Thoracic aorta (tissue), 2 donors: ENCODE data around the gene RBM38. TPM values are rescaled to one million over a fixed set of nuclear protein-coding genes. Genes with fewer than 3 reads are reported as not detected.

Source experiments
- ATAC-seq: fragments of 150-250 bp; one replicate; pipeline ENCODE4 v1.8.0; 2017; ENCODE audit warnings: low read depth; ENCODE audit not compliant: insufficient number of reproducible peaks, low FRiP score
- DNase-seq: peaks from one replicate; pipeline ENCODE4 v3.0.0-alpha.2; 2020; ENCODE audit warnings: low spot score
- H3K27ac ChIP-seq, 2 donors: fragments of 200-600 bp; sonication (generic); 1 replicate in 1 of 2; 2 replicates in 1 of 2; pipeline ENCODE4 v1.5.1; 2016; ENCODE audit warnings: mild to moderate bottlenecking in 2 of 2, moderate library complexity in 2 of 2
- H3K27me3 ChIP-seq: fragments of 200-600 bp; sonication (generic); replicated peaks from 2 replicates; pipeline ENCODE4 v1.6.0; 2016; ENCODE audit warnings: mild to moderate bottlenecking; ENCODE audit not compliant: insufficient read depth
- H3K36me3 ChIP-seq: fragments of 200-600 bp; sonication (generic); one replicate; pipeline ENCODE4 v1.5.1; 2016
- H3K4me1 ChIP-seq, 2 donors: fragments of 200-600 bp; sonication (generic); 1 replicate in 1 of 2; 2 replicates in 1 of 2; pipeline versions ENCODE4 v1.5.1 to v1.6.0; 2016; ENCODE audit warnings: low read depth in 2 of 2, mild to moderate bottlenecking in 1 of 2; ENCODE audit not compliant: control insufficient read depth in 1 of 2
- H3K4me3 ChIP-seq: fragments of 200-600 bp; sonication (generic); 2 replicates; pipeline ENCODE4 v1.5.1; 2016; ENCODE audit warnings: mild to moderate bottlenecking
- H3K9me3 ChIP-seq: fragments of 200-600 bp; sonication (generic); 2 replicates; pipeline ENCODE4 v1.5.1; 2016
- total RNA-seq, 2 donors: library from RNA; depleted of rRNA; stranded (reverse); fragments of >200 nt; gene quantifications; one replicate each; pipeline versions ENCODE4 v1.1.0 to v1.2.3, GENCODE V29; 2016
- TF ChIP-seq, protein P1 (sequence below): fragments of 200-600 bp; sonication (generic); IDR thresholded peaks from one replicate; pipeline ENCODE4 v1.5.1; 2019; ENCODE audit warnings: antibody characterized with exemption

The RBM38 gene
- total RNA-seq, 2 donors from 2014 or later = 9.6 to 24.8 TPM

DNA sequence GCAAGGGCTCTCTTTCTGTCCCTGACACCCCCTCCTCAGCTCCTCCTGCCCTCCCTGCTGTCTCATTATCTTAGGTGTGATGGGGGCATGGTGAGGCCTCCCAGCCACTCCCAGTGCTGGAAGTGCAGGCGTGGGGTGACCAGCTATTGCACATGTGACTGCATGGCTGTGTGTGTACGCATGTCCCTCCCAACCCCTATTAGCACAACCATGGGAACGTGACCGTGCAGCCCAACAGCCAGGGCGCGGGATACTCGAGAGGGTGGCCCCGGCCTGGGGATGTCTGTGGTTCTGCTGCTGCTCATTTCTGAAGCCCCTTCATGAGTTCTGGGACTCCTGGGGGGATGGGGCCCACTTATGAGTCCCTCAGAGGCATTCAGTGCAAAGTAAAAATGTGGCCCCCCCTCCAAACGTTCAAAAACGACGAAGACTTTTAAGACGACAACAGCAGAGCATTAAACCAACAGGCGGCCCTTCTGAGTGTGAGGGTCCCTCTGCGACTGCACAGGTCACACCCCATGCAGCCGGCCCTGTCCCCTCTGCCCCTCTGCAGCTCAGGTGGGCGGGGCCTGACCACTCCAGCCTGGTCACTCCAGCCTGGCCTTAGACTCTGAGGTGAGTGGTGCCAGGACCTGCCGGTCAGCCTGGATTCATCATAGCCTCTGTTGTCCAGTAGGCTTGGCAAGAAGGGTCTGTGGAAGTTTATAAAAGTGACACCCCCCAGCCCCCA, 51.1 kb downstream of the RBM38 start:
- peak overlapping the region; percentile 97 to 98 for H3K27ac ChIP-seq
- DNase-seq (no peak), ATAC-seq (no peak)
- H3K9me3 ChIP-seq = no peaks in the 10 kb centered on the region
- no peak overlapping the region for H3K4me3 ChIP-seq
- H3K36me3 ChIP-seq = no peaks in the 10 kb centered on the region
- TF ChIP-seq, protein P1, sequence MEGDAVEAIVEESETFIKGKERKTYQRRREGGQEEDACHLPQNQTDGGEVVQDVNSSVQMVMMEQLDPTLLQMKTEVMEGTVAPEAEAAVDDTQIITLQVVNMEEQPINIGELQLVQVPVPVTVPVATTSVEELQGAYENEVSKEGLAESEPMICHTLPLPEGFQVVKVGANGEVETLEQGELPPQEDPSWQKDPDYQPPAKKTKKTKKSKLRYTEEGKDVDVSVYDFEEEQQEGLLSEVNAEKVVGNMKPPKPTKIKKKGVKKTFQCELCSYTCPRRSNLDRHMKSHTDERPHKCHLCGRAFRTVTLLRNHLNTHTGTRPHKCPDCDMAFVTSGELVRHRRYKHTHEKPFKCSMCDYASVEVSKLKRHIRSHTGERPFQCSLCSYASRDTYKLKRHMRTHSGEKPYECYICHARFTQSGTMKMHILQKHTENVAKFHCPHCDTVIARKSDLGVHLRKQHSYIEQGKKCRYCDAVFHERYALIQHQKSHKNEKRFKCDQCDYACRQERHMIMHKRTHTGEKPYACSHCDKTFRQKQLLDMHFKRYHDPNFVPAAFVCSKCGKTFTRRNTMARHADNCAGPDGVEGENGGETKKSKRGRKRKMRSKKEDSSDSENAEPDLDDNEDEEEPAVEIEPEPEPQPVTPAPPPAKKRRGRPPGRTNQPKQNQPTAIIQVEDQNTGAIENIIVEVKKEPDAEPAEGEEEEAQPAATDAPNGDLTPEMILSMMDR = no peak
- H3K27me3 ChIP-seq = no peaks in the 10 kb centered on the region
- peaks cover 26 to 76% of the 10 kb centered on the region in 2 donors for H3K4me1 ChIP-seq

DNA sequence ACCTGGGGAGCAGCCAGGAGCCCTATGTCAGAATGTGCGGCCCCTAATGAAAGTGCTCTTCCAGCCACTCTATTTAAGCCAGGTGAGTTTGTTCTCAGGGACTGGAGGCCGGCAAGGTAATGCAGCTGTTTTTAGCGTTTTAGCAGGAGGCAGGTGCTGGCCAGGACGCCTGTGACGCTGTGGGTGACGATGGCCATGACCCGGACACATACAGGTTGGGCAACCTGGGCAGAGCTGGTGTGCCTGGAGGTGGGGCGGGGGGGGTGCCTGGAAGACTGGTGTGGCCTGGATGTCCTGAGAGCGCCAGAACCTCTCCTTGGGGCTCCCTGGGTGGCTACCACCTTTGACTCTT, 51.7 kb downstream of the RBM38 start:
- no peak for ATAC-seq
- no peak for DNase-seq
- H3K4me3 ChIP-seq = no peak overlapping the region
- peaks cover 23 to 70% of the 10 kb centered on the region in 2 donors for H3K4me1 ChIP-seq
- no peaks in the 10 kb centered on the region for H3K9me3 ChIP-seq
- H3K27ac ChIP-seq = peak overlapping the region in 1 of 2 donors; percentile 26
- TF ChIP-seq, protein P1 = no peak
- no peaks in the 10 kb centered on the region for H3K36me3 ChIP-seq
- no peaks in the 10 kb centered on the region for H3K27me3 ChIP-seq

DNA sequence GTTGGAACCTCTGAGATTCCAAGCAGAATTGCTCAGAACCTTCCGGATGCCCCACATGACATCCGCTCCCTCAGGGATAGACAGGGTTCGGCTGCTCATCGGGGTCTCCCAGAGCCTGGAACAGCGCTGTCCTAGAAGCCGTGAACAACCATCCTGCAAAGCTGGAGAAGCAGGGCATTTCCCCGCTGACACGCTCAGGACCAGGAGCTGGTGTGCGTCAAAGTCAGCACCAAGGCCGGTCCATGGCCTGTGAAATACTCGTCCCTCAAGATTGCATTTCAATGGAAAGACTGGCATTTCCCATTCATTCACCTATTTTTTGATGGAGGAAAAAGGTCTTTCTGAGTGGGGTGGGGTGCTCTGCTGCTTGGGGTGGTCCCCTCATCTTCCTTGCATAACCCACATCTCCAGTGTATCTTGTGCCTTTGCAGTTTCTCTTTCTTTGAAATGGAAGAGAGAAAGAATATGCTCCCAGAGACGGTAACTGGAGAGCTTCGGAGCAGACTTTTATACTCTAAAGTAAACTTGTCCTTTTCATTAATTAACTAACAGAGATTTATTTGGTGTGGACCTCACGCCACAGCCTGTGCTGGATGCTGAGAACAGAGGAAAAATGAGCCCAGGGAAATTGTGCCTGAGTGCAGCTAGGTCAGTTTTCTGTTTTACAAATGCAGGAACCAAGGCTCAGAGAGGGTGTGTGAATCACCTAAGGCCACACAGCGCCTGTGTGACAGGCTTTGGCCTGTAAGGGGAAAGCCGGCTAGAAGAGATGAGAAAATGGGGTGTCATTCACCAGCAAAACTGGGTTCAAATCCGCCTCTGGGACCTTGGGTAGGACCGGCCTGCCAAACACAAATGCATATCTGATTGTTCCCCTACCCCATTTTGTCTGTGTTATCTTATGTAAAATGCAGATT, 52.4 kb downstream of the RBM38 start:
- DNase-seq (no peak), ATAC-seq (no peak)
- H3K9me3 ChIP-seq = no peaks in the 10 kb centered on the region
- H3K4me3 ChIP-seq = no peak overlapping the region
- H3K27me3 ChIP-seq = no peaks in the 10 kb centered on the region
- peaks cover 17 to 63% of the 10 kb centered on the region in 2 donors for H3K4me1 ChIP-seq
- TF ChIP-seq, protein P1 = no peak
- H3K27ac ChIP-seq = peak overlapping the region in 1 of 2 donors; percentile 26
- H3K36me3 ChIP-seq = no peaks in the 10 kb centered on the region

DNA sequence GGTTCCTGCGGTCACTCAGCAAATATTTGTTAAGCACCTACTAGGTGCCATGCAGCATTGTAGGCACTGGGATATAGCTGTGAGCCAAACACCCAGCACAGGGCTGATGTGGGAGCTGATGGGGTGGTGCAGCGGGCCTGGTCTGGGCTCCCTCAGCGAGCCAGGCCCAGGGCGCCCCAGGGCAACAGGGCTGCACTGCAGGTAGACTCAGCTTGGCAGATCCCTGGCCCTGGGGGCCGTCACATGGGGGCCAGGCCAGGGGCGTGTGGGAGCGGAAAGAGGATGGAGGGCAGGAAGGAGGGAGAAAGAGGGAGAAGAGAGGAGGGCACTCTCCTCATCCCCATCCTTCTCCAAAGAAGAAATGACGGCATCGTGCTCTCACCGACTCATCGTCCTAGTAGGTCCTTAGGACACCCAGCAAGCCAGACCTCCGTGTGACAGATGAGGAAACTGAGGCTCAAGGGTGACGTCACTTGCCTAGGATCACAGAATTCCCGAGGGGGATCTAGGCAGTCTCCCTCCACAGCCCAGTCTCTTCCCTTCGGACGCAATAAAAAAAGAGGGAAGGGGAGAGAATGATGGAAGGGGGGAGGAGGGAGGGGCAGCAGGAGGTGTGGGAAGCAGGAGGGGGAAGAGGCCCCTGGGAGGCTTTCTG, 53.3 kb downstream of the RBM38 start:
- ATAC-seq (no peak), DNase-seq (no peak)
- Histone ChIP-seq H3K27ac (peak overlapping the region; percentile 67 to 68), H3K4me1 (peaks cover 16 to 58% of the 10 kb centered on the region in 2 donors), H3K9me3 (no peaks in the 10 kb centered on the region), H3K4me3 (no peak overlapping the region), H3K27me3 (no peaks in the 10 kb centered on the region), H3K36me3 (no peaks in the 10 kb centered on the region)
- TF ChIP-seq, protein P1 = no peak

DNA sequence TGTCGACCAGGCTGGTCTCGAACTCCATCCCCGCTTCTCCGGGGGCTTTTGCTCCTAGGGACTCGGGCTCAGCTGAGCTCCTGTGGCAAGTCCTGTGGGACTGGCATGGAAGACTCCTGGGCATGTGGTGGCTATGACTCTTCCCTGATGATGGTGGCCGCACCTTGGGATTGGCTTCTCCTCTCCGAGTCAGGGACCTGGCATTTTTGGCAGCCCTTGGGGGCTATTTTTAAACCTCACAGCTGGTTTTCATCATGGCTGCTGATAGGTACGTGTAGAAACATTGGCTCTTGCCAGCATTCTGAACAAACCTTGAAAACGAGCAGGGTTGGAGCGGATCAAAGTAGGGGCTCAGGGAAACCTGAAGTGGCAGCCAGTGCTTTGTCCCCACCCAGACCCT, 54.1 kb downstream of the RBM38 start:
- H3K4me3 ChIP-seq = peak overlapping the region; percentile 16
- H3K4me1 ChIP-seq = peaks cover 19 to 58% of the 10 kb centered on the region in 2 donors
- H3K27ac ChIP-seq = peak overlapping the region; percentile 67 to 68
- peak; percentile 58 for ATAC-seq
- H3K9me3 ChIP-seq = no peaks in the 10 kb centered on the region
- H3K27me3 ChIP-seq = no peaks in the 10 kb centered on the region
- H3K36me3 ChIP-seq = no peaks in the 10 kb centered on the region
- DNase-seq = peak; percentile 77
- TF ChIP-seq, protein P1 = no peak
